NCI-H2107 (cell line): ENCODE results near the gene TAB3.

Experiments
- DNase-seq: peaks from one replicate; lab custom pipeline; 2025; lab: John Stamatoyannopoulos, UW

The TAB3 gene, protein sequence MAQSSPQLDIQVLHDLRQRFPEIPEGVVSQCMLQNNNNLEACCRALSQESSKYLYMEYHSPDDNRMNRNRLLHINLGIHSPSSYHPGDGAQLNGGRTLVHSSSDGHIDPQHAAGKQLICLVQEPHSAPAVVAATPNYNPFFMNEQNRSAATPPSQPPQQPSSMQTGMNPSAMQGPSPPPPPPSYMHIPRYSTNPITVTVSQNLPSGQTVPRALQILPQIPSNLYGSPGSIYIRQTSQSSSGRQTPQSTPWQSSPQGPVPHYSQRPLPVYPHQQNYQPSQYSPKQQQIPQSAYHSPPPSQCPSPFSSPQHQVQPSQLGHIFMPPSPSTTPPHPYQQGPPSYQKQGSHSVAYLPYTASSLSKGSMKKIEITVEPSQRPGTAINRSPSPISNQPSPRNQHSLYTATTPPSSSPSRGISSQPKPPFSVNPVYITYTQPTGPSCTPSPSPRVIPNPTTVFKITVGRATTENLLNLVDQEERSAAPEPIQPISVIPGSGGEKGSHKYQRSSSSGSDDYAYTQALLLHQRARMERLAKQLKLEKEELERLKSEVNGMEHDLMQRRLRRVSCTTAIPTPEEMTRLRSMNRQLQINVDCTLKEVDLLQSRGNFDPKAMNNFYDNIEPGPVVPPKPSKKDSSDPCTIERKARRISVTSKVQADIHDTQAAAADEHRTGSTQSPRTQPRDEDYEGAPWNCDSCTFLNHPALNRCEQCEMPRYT

DNA sequence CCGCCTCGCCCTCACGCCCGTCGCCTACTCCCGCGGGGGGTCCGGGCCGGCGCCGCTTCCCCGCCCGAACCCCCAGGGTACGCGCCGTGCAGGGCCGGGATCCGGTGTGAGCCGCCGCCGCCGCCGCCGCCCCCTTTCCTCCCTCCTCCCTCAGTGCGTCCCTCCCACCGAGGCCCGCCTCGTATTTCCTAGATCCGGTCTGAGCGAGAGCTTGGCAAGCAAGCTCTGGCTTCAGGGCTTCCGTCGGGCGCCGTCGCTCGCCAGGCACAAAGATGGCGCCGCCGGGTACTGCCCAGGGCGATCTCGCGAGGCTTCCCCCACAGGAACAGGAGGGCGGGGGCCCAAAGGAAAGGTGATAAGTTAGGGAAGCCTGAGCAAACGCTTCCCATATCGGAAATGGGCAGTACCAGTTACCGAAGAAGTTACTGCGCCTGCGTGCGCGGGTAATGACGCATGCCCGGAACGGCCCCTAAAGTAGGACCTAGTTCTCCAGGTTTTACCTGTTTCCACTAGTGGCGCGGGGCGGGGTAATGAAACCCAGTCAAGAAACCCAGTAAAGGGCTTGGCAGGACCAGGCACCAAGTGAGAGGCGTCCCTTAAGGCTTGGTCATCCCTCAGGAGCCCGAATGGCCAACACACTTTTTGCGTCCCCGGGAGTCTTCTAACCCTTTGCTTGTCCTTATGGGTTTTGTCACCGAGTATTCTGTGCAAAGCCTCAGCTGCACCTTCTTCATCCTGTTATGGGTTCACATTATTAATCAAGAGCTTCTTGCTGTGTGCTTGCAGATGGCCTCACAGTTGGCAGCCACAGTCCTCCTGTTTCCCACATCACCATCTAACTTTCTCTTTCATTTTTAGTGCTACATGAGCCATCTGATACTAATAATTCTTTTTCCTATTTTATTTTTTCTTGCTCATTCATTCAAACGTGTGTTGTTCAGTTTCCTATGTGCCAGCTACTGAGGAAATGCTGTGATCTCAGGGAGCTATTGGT, at the start of gene TAB3:
Gene TAB3, minus strand, starts transcription at position 108 of the 994 bp plus-strand sequence. CDS start 29,666 bp downstream, outside the sequence.
- DNase-seq, result peak; percentile 95

DNA sequence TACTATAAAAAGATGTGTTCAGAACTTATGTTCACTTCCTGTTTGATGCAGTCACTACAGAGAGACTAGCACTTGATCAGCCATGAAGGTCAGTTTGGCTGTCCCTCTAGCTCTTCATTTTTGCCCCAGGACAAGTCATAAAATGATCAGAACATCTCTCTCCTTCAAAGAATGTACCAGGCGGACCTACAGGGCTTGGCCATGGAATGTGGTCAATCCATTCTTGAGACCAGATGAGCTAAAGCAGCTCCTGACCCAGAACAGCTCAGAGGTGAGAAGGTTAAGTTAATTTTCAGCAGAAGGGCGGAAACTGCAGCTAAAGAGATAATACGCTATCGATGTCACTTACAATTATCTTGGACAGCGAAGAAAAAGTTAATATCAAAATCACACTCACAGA, 49.2 kb upstream of the TAB3 start:
- no peak for DNase-seq

GRCh38 chrX:30935985-30936384, 46.9 kb upstream of the TAB3 start:
- DNase-seq, result no peak

- DNase-seq, result no peak
These were observed 42.9 kb upstream of the TAB3 start for GRCh38 chrX:30931920-30932319.

GRCh38 chrX:30930679-30931078, 41.6 kb upstream of the TAB3 start:
- DNase-seq, result no peak

GRCh38 chrX:30930143-30930542, 41.1 kb upstream of the TAB3 start:
- no peak for DNase-seq

GRCh38 chrX:30920271-30920670, 31.2 kb upstream of the TAB3 start:
- no peak for DNase-seq

DNA sequence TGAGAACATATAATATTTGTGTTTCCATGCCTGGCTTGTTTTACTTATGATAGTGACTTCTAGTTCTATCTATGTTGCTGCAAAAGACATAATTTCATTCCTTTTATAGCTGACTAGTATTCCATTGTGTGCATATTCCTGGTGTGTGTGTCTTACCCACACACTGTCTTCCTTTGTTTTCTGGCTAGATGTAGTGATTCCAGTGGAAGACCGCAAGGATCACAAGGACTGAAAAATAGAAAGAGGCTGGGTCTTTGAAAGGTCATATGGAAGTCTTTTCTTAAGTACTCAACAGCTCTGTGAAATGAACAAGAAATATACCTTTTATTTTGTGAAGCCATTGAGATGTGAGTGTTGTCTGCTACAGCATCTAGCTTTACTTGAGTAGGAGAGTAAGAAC, 29.4 kb upstream of the TAB3 start:
- DNase-seq, result no peak

DNA sequence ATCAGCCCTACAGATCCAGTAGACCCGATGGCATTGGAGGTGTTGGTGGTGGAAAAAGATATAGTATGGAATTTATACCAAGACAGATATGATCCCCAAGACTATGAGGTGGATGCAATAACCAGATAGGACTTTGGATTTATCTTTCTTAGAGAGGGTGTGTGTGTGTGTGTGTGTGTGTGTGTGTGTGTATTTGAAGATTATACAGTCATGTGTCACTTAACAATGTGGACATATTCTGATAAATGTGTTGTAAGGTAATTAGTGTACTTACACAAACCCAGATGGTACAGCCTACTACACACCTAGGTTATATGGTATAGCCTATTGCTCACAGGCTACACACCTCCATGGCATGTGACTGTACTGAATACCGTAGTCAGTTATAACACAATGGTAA, 24.4 kb upstream of the TAB3 start:
- DNase-seq, result no peak

GRCh38 chrX:30910124-30910860, 21.2 kb upstream of the TAB3 start:
- no peak for DNase-seq

DNA sequence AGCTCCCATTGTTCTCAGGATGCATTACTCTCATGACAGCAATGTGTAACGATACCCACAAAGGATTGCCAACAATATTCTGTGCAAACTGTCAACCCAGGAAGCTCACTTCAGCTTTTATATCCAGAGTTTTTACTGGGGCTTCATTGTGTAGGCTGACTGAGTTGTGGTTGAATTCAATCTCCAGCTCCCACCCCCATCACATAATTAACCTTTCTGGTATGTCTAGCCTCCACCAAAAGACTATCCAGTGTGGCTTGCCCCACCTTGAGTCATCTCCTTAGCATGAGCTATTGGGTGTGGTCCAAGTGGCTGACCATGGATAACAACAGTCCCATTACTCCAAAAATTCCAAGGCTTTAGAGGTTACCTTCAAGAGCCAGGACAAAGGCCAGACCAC, 17.7 kb upstream of the TAB3 start:
- no peak for DNase-seq

DNA sequence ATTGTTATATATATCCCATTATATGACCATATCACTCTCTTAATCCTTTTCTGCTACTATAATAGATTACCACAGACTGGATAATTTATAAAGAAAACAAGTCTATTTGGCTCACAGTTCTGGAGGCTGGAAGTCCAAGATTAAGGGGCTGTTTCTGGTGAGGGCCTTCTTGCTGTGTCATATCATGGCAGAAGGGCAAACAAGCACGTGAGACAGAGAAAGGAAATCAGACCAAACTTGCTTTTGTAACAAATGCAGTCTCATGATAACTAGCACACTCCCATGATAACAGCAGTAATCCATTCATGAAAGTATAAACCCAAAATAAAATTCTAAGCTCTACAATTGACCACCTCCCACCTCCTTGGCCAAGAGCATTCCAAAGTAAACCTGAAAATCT, 16.3 kb upstream of the TAB3 start:
- no peak for DNase-seq

DNA sequence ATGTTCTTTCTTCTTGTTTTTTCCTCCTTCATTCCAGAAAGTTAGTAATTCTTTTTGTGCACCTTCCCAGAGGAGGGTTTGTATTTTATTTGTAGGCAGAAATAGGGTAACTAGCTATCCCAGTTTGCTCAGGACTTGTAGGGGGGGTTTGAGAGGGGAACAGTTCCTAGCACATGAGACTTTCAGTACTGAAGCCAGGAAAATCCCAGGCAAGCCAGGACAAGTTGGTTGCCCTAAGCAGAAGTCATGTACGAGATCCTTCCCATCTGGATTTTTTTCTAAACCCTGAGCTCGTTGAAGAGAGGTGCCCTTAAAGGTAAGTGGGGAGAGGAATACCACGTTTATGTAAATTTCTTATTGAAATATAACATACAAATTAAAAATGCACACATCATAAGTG, 15.6 kb upstream of the TAB3 start:
- DNase-seq, result no peak

DNA sequence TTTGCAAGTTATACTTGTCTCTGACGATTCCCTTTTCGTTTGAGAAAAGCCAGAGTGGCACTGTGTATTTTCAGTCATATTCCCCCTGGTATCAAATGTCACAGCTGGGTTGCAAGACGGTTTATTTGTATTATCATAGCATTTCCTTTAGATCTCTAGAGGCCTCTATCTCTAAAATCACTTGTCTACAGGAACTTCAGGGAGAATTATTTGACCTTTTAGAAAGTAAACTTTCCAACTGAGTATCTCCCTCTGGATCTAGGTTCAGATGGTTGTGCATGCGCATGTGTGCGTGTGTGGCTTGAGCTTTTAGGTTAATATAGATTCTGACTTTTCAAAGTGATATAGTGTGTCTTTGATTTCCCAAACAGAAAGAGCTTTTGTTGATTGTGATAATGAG, 15.1 kb upstream of the TAB3 start:
- no peak for DNase-seq

GRCh38 chrX:30900227-30900626, 11.2 kb upstream of the TAB3 start:
- DNase-seq, result no peak

DNA sequence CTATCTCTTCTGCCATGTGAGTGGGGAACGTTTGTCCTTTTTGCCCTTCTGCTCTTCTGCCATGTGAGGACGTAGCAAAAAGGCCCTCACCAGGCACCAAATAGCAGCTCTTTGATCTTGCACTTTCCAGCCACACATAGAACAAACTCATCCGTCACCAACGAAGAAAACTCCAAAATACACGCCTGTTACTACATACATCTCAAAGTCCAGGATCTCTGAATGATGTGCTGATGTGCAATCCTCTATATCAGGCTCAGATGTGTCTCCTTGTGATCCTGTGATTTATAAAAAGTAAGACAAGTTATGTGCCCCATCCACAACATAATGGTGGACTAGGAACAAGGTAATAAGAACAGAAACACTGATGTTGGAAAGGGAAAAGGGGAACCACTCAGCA, 9.8 kb upstream of the TAB3 start:
- DNase-seq, result no peak

- DNase-seq, result no peak
These were observed 6.3 kb upstream of the TAB3 start for GRCh38 chrX:30895370-30895769.

DNA sequence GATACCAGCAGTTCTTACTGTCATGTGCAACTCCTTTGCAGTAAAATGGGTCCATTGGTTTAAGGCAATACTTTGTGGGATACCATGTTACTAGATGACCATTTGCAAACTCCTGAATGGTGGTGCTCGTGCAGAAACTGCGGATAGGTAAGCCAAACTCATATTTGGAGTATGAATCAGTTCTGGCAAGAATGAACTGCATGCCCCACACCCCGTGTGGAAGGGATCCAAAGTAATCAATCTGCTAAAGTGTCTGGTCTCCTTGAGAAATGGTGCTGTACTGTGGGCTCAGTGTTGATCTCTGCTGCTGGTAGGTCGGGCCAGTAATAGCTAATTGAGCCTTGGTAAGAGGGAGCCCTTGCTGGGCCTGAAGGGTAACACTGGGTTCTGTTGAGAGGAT, 4.2 kb upstream of the TAB3 start:
- DNase-seq, result no peak

GRCh38 chrX:30892591-30892990, 3.5 kb upstream of the TAB3 start:
- no peak for DNase-seq

DNA sequence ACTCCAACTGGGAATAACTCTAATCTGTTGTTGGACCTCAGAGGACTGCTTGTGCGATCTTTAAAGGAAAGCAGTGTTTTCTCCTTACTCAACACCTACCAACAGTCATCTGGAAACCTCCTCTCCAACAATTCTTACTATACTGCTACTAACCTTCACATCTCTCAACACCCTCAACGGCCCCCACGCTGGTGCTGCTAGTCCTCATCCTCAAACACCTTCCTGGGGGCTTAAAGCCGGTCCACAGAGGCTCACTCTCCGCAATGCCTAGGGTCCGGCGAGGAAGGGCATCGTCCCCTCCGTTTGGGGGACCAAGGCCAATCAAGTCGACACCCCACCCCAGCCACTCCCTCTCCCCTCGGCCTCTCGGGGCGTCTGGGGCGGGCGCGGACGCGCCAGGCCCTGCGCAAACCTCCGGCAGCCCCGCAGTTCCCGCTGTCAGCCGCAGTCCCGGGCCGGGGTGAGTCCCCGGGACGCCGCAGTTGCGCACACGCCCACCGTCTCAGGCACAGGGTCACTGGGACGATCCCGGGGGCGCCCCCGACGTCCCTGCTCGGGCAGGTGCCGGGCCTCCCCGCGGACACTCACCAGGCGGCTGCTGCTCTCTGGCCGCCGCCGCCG, 418 bp downstream of the TAB3 start:
- DNase-seq, result no peak

- no peak for DNase-seq
These were observed 1.3 kb downstream of the TAB3 start for GRCh38 chrX:30887721-30888120.
